ENCODE results near the gene LDAF1.

Gene LDAF1

GRCh38 chr16:21172650-21173049, 14.2 kb downstream of the LDAF1 start:
- no peak for TF ChIP-seq CTCF (IDR thresholded peaks at IDR 0.05; ENCODE audit: low read depth, low read length)
- no peak for DNase-seq (ENCODE audit: low read depth in 2 of 2)
- H3K4me3 ChIP-seq (replicated peaks in 1 of 2; ENCODE audit: low read depth in 2 of 2, low read length in 2 of 2) = no peak overlapping the region

GRCh38 chr16:21175397-21175796, 16.9 kb downstream of the LDAF1 start:
- no peak overlapping the region for H3K4me3 ChIP-seq (replicated peaks in 1 of 2; ENCODE audit: low read depth in 2 of 2, low read length in 2 of 2)
- DNase-seq (ENCODE audit: low read depth in 2 of 2) = no peak
- no peak for TF ChIP-seq CTCF (IDR thresholded peaks at IDR 0.05; ENCODE audit: low read depth, low read length)

- no peak overlapping the region for H3K4me3 ChIP-seq (replicated peaks in 1 of 2; ENCODE audit: low read depth in 2 of 2, low read length in 2 of 2)
- TF ChIP-seq CTCF (IDR thresholded peaks at IDR 0.05; ENCODE audit: low read depth, low read length) = no peak
- DNase-seq (ENCODE audit: low read depth in 2 of 2) = no peak
Measured at GRCh38 chr16:21179126-21179982, 20.9 kb downstream of the LDAF1 start.

- no peak for DNase-seq (ENCODE audit: low read depth in 2 of 2)
- no peak for TF ChIP-seq CTCF (IDR thresholded peaks at IDR 0.05; ENCODE audit: low read depth, low read length)
- no peak overlapping the region for H3K4me3 ChIP-seq (replicated peaks in 1 of 2; ENCODE audit: low read depth in 2 of 2, low read length in 2 of 2)
Measured at GRCh38 chr16:21179983-21180365, 21.5 kb downstream of the LDAF1 start.

GRCh38 chr16:21183995-21184394, 25.5 kb downstream of the LDAF1 start:
- H3K4me3 ChIP-seq (replicated peaks in 1 of 2; ENCODE audit: low read depth in 2 of 2, low read length in 2 of 2) = no peak overlapping the region
- TF ChIP-seq CTCF (IDR thresholded peaks at IDR 0.05; ENCODE audit: low read depth, low read length) = no peak
- DNase-seq (ENCODE audit: low read depth in 2 of 2) = no peak

GRCh38 chr16:21184834-21185233, 26.4 kb downstream of the LDAF1 start:
- no peak for TF ChIP-seq CTCF (IDR thresholded peaks at IDR 0.05; ENCODE audit: low read depth, low read length)
- no peak overlapping the region for H3K4me3 ChIP-seq (replicated peaks in 1 of 2; ENCODE audit: low read depth in 2 of 2, low read length in 2 of 2)
- peak in 1 of 2 donors; percentile 80 for DNase-seq (ENCODE audit: low read depth in 2 of 2)
